ENCODE measurements around the gene PCDH8.

PCDH8 gene

GRCh38 chr13:52869050-52869449 is 20.6 kb upstream of the PCDH8 start:
- TF ChIP-seq, protein P1, sequence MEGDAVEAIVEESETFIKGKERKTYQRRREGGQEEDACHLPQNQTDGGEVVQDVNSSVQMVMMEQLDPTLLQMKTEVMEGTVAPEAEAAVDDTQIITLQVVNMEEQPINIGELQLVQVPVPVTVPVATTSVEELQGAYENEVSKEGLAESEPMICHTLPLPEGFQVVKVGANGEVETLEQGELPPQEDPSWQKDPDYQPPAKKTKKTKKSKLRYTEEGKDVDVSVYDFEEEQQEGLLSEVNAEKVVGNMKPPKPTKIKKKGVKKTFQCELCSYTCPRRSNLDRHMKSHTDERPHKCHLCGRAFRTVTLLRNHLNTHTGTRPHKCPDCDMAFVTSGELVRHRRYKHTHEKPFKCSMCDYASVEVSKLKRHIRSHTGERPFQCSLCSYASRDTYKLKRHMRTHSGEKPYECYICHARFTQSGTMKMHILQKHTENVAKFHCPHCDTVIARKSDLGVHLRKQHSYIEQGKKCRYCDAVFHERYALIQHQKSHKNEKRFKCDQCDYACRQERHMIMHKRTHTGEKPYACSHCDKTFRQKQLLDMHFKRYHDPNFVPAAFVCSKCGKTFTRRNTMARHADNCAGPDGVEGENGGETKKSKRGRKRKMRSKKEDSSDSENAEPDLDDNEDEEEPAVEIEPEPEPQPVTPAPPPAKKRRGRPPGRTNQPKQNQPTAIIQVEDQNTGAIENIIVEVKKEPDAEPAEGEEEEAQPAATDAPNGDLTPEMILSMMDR (conservative IDR thresholded peaks at IDR 0.05), result no peak
- no peak for TF ChIP-seq ZFX (IDR thresholded peaks at IDR 0.05)
- H3K27ac ChIP-seq, result no peak overlapping the region

GRCh38 chr13:52868190-52868589 is 19.8 kb upstream of the PCDH8 start:
- H3K27ac ChIP-seq, result no peak overlapping the region

DNA sequence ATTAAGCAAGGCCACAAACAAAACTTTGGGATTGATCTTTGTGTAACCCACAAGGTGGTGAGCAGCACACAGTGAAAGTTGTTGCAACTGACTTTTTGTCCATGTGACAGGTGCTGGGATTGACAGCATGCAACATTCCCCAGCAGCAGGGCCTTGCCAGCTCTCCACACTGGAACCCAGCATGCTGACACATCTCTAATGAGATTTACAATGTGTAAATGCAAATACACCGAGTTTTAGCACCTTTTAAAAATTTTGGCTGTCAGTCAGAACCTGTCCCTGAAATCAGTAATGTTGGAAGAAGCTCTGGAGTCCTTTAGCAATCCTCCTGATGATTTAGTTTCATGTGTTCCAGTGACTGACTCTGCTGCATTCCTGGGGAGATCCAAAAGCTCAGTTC is 16.5 kb upstream of the PCDH8 start:
- H3K27ac ChIP-seq, result no peak overlapping the region
- TF ChIP-seq, protein P1 (conservative IDR thresholded peaks at IDR 0.05), result no peak
- TF ChIP-seq ZFX (IDR thresholded peaks at IDR 0.05), result no peak

More at GRCh38 chr13:52868190-52868589, 19.8 kb upstream of the PCDH8 start:
- TF ChIP-seq ZFX (IDR thresholded peaks at IDR 0.05), result no peak
- TF ChIP-seq, protein P1 (conservative IDR thresholded peaks at IDR 0.05), result no peak

GRCh38 chr13:52862358-52863206 is 14.1 kb upstream of the PCDH8 start:
- TF ChIP-seq ZFX (IDR thresholded peaks at IDR 0.05), result no peak
- TF ChIP-seq, protein P1 (conservative IDR thresholded peaks at IDR 0.05), result peak; percentile 86
- no peak overlapping the region for H3K27ac ChIP-seq

GRCh38 chr13:52852444-52852843 is 4.0 kb upstream of the PCDH8 start:
- H3K27ac ChIP-seq, result no peak overlapping the region
- TF ChIP-seq ZFX (IDR thresholded peaks at IDR 0.05), result no peak
- TF ChIP-seq, protein P1 (conservative IDR thresholded peaks at IDR 0.05), result no peak

GRCh38 chr13:52851137-52851962 is 2.9 kb upstream of the PCDH8 start:
- TF ChIP-seq, protein P1 (conservative IDR thresholded peaks at IDR 0.05), result no peak
- TF ChIP-seq ZFX (IDR thresholded peaks at IDR 0.05), result peak; percentile 34; the same call in 1 of the 2 replicates
- H3K27ac ChIP-seq, result peak overlapping the region; percentile 56

All from C4-2B (cell line).